ENCODE measurements around the gene PPIF.
"Not testable (repeated sequence)": the region's sequence is repeated elsewhere in the genome, so short reads cannot be mapped to it uniquely, and the experiment has no call there.

Gene PPIF

DNA sequence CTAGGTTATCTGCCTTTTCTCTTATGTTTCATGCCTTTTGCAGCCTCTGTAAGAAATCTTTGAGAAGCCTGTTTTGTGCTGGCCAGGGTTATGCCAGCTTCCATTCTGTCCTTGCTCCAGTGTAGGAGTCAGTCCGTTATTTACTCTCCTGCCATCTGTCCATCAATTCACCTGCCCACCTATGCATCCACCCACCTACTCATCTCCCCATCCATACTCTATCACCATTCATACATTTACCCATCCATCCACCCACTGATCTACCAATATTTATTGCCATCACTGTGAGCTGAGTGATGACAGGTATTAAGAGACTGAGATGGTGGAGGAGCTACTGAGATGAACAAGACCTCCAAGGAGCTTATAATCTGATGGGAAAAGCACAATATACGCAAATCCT, 12.7 kb upstream of the PPIF start:
- DNase-seq (ENCODE audit: low spot score in 2 of 2) (no peak), ATAC-seq (no peak)
- peaks cover 5% of the 10 kb centered on the region for H3K36me3 Mint-ChIP-seq
- H3K4me1 Mint-ChIP-seq = peaks cover 53% of the 10 kb centered on the region
- peak overlapping the region; percentile 67 for H3K27ac Mint-ChIP-seq
- no peak overlapping the region for H3K4me3 Mint-ChIP-seq
- H3K9me3 Mint-ChIP-seq = no peaks in the 10 kb centered on the region

DNA sequence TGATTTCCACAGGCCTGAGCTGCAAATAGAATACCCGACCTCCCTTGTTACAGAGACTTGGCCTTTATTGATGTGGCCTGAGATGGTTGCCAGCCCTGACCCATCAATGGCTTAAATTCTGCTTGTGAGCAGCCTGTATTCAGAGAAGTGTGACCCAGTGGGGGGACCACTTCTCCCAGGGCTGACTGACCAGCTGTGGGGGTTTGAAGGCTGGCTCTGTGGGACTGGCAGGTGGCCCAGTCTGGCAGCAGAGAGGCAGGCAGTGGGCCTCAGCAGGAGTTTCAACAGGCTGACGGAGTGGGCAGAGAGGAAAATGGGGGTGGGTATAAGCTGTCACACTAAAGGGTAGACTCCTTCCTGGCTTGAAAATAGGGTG, 12.2 kb upstream of the PPIF start:
- no peak for ATAC-seq
- peaks cover 5% of the 10 kb centered on the region for H3K36me3 Mint-ChIP-seq
- DNase-seq (ENCODE audit: low spot score in 2 of 2) = no peak
- H3K9me3 Mint-ChIP-seq = no peaks in the 10 kb centered on the region
- peaks cover 51% of the 10 kb centered on the region for H3K4me1 Mint-ChIP-seq
- peak overlapping the region; percentile 67 for H3K27ac Mint-ChIP-seq
- H3K4me3 Mint-ChIP-seq = no peak overlapping the region

DNA sequence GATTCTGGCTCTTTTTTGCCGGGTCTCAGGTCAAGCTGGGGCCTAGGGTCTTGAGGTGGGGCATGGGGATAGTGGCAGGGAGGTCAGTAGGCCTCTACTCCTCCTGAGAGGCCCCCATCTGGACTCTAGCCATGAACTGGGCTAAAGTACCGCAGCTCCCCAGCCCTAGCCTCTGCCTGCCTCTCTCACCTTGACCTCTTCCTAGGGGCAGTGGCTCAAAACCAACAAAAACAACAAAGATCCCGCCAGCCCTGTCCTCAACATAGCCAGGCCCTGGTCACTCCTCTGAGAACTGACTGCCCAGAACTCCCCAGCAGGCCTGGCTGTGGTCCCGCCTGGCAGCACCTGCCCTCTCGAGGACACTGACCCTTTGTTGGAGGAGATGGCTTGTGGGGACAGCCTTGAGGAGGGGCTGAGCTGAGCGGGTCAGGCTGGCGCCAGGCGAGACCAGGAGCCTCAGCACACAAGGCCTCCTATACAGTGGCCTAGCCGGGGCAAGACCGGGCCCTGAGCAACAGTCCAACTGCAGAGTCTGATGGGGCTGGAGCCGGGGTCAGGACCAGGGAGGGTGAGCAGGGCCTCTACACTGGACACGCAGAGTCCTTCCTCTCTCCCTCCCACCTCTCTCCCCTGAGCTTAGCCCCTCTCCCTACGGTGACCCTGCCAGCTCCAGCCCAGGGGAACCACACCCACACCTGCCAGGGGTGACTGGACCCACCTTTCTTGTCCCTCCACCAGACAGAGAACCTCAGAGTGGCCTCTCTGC, 11.6 kb upstream of the PPIF start:
- no peak for DNase-seq (ENCODE audit: low spot score in 2 of 2)
- H3K4me3 Mint-ChIP-seq = no peak overlapping the region
- peaks cover 51% of the 10 kb centered on the region for H3K4me1 Mint-ChIP-seq
- peak overlapping the region; percentile 67 for H3K27ac Mint-ChIP-seq
- ATAC-seq = no peak
- H3K9me3 Mint-ChIP-seq = no peaks in the 10 kb centered on the region
- peaks cover 5% of the 10 kb centered on the region for H3K36me3 Mint-ChIP-seq

DNA sequence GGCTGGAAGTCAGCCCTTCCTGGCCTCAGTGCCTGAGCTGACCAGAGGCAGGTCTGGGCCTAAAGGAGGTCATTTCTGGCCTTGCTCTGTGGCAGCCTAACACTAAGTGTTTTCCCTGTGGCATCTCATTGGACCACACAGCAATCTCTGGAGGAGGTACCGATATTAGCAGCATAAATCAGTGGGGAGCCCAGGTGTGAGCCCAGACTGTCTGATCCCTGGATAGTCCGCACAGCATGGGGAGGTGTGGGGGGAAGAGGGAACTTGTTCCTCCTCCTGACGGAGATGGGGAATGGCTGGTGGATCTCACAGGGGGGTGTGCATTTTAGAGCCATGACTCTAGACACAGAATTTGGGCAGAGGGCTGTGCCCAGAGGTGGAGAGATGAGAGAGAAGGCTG, 11.0 kb upstream of the PPIF start:
- peak overlapping the region; percentile 67 for H3K27ac Mint-ChIP-seq
- peaks cover 5% of the 10 kb centered on the region for H3K36me3 Mint-ChIP-seq
- no peak for ATAC-seq
- H3K4me3 Mint-ChIP-seq = no peak overlapping the region
- no peaks in the 10 kb centered on the region for H3K9me3 Mint-ChIP-seq
- no peak for DNase-seq (ENCODE audit: low spot score in 2 of 2)
- H3K4me1 Mint-ChIP-seq = peaks cover 44% of the 10 kb centered on the region

DNA sequence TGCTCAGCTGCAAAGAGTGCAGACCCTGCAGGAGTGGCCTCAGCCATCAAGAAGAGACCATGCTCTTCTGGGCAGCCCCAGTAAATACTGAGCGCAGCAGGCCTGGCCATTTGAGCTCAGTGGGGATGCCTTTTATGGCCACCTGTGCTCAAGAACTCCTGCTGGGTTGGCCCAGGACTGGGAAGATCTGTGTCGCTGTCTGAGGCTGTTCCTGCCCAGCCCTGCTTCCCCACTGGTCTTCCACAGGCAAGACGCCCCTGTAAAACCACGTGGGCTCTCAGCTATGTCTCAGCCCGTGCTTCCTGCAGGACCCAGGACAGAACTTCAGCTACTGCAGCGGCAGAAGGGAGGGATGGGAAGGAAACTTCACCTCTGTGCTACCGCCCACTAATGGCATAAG, 10.5 kb upstream of the PPIF start:
- ATAC-seq (no peak), DNase-seq (ENCODE audit: low spot score in 2 of 2) (no peak)
- H3K4me1 Mint-ChIP-seq = peaks cover 40% of the 10 kb centered on the region
- H3K4me3 Mint-ChIP-seq = no peak overlapping the region
- H3K36me3 Mint-ChIP-seq = peaks cover 5% of the 10 kb centered on the region
- no peaks in the 10 kb centered on the region for H3K9me3 Mint-ChIP-seq
- peak overlapping the region; percentile 67 for H3K27ac Mint-ChIP-seq

DNA sequence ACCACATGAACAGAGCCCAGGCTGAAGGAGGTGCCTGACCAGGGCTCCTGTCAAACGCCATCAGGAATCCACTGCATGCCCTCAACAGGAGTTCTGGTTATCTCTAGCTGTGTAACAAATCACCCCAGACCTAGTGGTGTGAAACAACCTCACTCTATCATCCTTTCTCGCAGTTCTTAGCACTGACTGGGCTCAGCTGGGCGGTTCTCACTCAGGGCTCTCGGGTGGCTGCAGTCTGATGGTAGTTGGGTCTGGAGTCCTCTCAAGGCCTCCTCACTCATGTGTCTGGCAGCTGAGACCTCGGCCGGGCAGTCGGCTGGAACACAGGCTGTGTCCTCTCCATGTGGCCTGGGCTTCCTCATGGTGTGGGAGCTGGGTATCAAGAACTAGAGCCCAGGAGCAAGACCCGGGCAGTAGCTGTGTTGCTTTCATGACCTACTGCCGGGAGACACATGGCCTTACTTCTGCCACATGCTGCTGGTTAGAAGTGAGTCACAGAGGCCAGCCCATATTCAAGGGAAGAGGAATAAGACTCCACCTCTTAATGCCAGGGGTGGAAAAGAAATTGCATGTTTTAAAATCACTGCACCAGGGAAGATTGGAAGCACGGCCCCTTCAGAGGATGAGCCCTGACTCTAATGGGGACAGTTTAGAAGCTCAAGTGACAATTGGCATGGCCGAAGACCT, 9.3 kb upstream of the PPIF start:
- not testable (repeated sequence) for H3K36me3 Mint-ChIP-seq; DNase-seq (ENCODE audit: low spot score in 2 of 2); H3K9me3 Mint-ChIP-seq; H3K27ac Mint-ChIP-seq; H3K4me3 Mint-ChIP-seq; ATAC-seq
- peaks cover 35% of the 10 kb centered on the region for H3K4me1 Mint-ChIP-seq

DNA sequence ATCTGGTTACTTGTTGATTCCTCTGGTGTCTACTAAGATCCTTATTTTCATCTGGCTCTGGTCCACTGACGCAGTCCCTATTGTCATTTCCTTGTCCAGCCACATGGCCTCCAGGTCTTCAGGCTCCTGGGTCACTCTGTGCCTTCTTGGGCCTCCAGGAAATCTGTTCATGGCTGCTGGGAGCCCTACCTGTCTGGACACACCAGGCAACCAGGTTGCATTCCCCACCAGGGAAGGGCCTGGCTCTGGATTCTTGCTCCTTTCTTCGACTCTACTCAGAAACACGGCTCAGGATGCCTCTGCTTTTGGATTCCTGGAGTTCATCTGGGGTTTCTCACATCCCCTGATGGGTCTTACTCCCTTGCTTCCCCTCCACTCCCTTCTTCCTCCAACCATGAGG, 8.0 kb upstream of the PPIF start:
- Mint-ChIP-seq H3K27ac (peak overlapping the region; percentile 75), H3K4me3 (no peak overlapping the region), H3K4me1 (peaks cover 40% of the 10 kb centered on the region), H3K36me3 (no peaks in the 10 kb centered on the region), H3K9me3 (no peaks in the 10 kb centered on the region)
- DNase-seq (ENCODE audit: low spot score in 2 of 2) (no peak), ATAC-seq (no peak)

DNA sequence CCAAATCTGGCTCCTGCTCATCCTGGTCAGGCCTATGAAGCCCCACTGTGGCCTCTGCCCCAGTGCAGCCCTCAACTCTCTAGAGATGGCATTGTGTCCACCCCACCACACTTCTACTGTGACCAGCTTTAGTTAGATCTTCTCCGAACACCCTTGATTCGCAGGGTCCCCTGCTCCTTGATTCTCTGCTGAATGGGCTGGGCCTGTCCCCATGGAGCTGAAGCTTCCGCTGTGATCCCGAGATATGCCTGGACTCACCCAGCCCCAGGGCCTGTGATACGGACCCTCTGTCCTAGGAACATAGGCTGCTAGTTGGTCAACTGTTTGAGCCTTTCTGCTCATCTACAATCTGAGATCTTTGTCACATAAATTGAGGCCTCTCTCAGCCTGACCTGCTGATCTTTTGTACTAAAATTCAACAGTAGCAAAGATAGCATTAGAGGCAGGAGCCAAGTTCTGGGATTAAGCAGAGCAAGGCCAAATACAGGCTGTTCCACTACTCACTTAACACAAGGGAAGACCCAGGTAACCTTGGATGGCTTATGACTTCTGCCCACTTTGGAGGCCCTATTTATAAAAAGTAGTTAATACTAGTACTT, 6.5 kb upstream of the PPIF start:
- peaks cover 34% of the 10 kb centered on the region for H3K4me1 Mint-ChIP-seq
- no peak overlapping the region for H3K4me3 Mint-ChIP-seq
- no peak for ATAC-seq
- H3K9me3 Mint-ChIP-seq = no peaks in the 10 kb centered on the region
- no peak for DNase-seq (ENCODE audit: low spot score in 2 of 2)
- H3K36me3 Mint-ChIP-seq = no peaks in the 10 kb centered on the region
- peak overlapping the region; percentile 37 for H3K27ac Mint-ChIP-seq

DNA sequence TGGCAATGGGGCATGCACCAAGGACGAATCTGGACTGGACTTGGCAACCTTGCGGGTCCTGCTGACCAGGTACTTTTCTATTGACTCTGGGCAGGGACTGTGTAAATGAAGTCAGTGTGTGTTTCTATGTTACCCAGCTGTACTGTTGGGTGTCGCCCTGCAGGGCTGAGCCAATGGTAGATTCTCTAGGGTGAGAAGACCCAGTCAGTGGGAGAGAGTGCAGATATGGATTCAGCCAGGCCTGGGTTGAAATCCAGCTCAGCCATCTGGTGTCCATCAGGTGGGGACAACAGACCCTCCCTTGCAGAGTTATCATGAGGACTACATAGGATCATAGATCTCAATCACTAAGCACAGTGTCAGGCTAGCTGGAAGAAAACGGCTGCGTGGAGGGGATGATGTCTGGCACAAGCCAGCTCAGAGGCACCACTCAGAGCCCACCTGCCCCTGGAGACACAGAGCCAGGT, 4.9 kb upstream of the PPIF start:
- no peak overlapping the region for H3K4me3 Mint-ChIP-seq
- ATAC-seq = no peak
- H3K4me1 Mint-ChIP-seq = peaks cover 32% of the 10 kb centered on the region
- no peak for DNase-seq (ENCODE audit: low spot score in 2 of 2)
- H3K9me3 Mint-ChIP-seq = no peaks in the 10 kb centered on the region
- H3K27ac Mint-ChIP-seq = no peak overlapping the region
- H3K36me3 Mint-ChIP-seq = peaks cover 7% of the 10 kb centered on the region

DNA sequence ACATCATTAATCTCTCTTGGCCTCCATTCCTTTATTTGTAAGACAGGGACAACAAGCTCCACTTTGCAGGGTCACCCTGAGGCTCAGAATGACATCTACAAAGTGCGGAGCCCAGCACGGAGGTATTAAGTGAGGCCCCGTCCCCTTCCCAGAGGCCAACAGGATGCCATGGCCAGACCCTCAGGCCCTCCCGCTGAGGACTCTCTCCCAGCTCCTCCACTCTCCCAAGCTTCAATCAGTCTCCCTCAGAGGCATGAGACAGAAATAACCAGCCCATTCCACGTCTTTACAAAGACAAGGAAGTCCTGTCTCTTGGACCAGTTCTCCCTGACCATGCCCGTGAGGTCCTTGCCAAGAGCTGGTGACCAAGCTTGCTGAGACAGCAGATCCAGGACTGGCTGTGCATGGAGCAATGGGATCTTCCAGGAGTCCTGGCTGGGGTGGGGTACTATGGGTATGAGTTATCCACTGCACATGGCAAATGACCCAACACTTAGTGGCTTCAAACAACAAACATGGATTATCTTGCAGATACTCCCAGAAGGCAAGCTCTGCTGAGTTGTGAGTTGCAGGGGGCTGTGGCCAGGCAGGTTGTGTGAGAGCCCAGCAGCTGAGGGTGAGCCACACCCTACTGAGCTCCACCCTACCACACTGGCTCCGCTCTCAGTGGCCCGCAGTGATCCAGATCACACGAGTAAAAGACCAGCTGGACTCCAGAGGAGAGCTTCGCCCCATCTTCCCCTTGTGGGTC, 4.3 kb upstream of the PPIF start:
- H3K27ac Mint-ChIP-seq = peak overlapping the region; percentile 63
- peaks cover 32% of the 10 kb centered on the region for H3K4me1 Mint-ChIP-seq
- no peak overlapping the region for H3K4me3 Mint-ChIP-seq
- ATAC-seq (no peak), DNase-seq (ENCODE audit: low spot score in 2 of 2) (no peak)
- peaks cover 13% of the 10 kb centered on the region for H3K36me3 Mint-ChIP-seq
- no peaks in the 10 kb centered on the region for H3K9me3 Mint-ChIP-seq

DNA sequence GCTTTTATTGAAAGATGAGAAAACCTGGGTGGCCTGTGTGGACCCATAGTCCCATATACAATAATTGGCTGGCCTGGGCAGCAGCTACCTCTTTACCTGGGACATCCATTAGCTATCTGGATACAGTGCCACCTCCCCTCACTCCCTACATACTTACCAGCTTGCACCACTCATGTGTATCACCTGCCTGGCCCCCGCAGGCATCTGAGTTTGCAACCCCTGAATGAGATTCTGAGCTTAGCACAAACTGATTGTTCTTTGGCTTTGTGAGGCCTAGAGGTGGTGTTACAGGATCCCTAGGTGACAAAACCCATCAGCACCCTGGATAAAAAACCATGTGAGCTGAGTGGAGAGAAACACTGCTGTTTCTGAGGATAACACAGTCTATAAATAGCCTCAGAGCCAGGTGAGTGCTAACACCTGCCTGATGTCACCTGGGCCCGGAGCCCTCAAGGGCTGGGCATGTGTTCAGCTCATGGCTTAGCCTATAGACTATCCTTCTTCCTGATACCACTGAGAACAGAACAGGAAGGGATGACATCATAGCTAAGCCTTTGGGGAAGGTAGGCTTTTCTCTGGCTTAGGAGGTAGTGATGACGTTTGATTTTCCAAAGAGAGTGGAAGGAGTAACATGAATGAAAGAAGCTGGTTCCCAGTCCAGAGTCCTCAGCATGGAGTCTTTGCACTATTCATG, 2.6 kb upstream of the PPIF start:
- Mint-ChIP-seq H3K27ac (peak overlapping the region; percentile 73), H3K4me3 (no peak overlapping the region), H3K4me1 (peaks cover 41% of the 10 kb centered on the region), H3K36me3 (peaks cover 29% of the 10 kb centered on the region), H3K9me3 (no peaks in the 10 kb centered on the region)
- DNase-seq (ENCODE audit: low spot score in 2 of 2) = peak in 1 of 2 donors; percentile 39
- ATAC-seq = no peak

DNA sequence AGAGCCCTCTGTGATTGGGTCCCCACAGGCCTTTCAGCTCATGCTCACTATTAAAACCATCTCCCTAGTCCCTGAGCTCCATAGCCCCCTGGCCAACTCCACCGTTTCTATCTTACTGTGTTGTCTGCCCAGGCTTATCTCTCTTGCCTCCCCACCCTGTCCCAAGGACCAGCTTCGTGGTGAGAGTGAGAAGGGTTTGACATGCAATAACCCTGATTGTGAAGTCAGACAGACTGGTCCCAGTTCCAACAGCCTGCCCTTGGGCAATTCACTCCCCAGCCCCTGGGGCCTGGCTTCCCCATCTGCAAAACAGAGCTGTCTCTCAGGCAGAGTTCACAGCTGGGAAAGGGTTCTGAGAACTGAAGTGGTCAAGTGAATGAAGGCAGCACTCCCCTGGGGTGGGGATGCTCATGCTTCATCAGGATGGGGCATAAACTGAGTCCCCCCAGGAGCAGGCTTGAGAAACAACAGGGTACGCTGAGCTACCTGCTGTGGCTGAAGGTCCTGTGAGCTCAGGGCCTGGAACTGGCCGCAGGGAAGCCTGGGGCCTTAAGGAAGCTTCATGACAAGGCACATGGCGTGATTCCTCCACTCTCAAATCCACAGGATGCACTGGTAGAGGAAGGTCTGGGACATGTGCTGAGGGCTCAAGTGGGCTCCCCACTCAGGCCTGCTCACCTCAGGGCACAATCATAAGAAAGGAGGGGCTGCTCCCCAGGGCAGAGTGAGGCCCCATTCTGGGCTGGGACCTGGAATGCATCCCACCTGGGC, 1.8 kb upstream of the PPIF start:
- Mint-ChIP-seq H3K4me3 (no peak overlapping the region), H3K4me1 (peaks cover 48% of the 10 kb centered on the region)

DNA sequence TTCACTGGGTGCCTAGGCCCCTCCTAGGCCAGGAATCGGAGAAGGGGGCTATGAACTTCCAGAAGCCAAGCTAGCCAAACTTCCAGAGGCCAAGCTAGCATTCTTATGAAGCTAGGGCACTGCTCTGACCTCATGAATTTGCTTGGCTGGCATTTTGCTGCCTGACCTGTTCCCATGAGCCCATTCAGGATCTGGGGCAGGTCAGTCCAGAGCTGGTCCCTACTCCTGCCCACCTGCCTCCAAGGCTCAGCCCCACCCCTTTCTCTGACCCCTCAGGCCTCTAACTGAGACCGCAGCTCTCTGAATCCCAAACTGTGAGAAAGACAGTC, 1.3 kb upstream of the PPIF start:
- DNase-seq (ENCODE audit: low spot score in 2 of 2) = no peak
- H3K4me1 Mint-ChIP-seq = peaks cover 51% of the 10 kb centered on the region
- H3K4me3 Mint-ChIP-seq = no peak overlapping the region
- H3K9me3 Mint-ChIP-seq = no peaks in the 10 kb centered on the region
- ATAC-seq = no peak
- H3K27ac Mint-ChIP-seq = no peak overlapping the region
- peaks cover 43% of the 10 kb centered on the region for H3K36me3 Mint-ChIP-seq

More for the DNA sequence above, 1.8 kb upstream of the PPIF start:
- Mint-ChIP-seq H3K36me3 (peaks cover 37% of the 10 kb centered on the region), H3K27ac (peak overlapping the region; percentile 73), H3K9me3 (no peaks in the 10 kb centered on the region)
- ATAC-seq (no peak), DNase-seq (ENCODE audit: low spot score in 2 of 2) (peak in 1 of 2 donors; percentile 49)

All from stimulated activated effector memory CD8-positive, alpha-beta T cell treated with anti-CD3 and anti-CD28 coated beads, Interleukin-12 subunit alpha, Interleukin-12 subunit beta, amount 100 ng/mL, for 72 hours (primary cell).